Epidermal melanocyte (primary cell): ENCODE data around the gene DCC.

ENCODE experiments used
- DNase-seq: peaks from one replicate; pipeline ENCODE4 v3.0.0; 2011; ENCODE audit warnings: low spot score; ENCODE audit not compliant: insufficient read length

The DCC gene

GRCh38 chr18:52499016-52499415 lies 159.0 kb downstream of the DCC start:
- DNase-seq: no peak

- no peak for DNase-seq
These were observed 159.6 kb downstream of the DCC start for GRCh38 chr18:52499644-52500043.

- no peak for DNase-seq
These were observed 164.6 kb downstream of the DCC start for GRCh38 chr18:52504589-52504988.

- DNase-seq: no peak
These were observed 170.1 kb downstream of the DCC start for GRCh38 chr18:52510139-52510538.

DNA sequence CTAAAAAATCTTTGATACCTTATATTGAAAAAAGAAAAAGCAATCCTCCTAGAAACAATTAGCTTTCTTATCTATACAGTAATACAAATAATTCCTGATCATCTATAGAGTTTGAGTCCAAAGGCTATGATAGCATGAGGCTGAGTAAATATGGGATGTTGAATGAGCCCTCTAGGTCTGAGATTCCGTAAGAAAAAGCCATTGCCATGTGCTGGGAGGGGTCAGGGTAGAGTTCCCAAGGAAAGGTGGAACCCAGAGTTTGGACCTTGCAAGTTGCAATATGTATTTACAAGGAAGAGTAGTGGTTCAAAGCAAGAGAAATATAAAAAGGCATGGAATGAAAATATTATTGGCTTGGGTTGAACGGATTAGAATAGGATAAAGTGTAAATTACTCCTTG lies 178.1 kb downstream of the DCC start:
- no peak for DNase-seq

DNA sequence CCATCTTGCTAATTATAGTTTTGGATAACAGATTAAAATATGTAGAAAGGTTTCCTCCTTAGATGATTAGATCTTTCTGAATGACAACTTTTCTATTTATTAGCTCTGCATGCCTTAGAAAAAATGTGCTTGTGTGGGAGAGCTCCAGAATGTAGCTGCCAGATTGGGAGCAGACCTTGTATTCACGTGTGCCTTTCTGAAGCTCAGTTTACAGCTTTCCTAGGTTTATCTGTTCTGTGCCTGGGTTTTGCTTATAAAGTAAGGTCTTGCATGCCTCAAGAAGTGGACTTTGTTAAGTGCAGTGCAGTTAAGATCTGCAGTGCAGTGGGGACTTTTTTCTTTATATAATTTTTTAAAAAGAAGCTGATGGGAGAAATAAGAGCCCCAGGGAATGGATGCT lies 179.0 kb downstream of the DCC start:
- no peak for DNase-seq

DNA sequence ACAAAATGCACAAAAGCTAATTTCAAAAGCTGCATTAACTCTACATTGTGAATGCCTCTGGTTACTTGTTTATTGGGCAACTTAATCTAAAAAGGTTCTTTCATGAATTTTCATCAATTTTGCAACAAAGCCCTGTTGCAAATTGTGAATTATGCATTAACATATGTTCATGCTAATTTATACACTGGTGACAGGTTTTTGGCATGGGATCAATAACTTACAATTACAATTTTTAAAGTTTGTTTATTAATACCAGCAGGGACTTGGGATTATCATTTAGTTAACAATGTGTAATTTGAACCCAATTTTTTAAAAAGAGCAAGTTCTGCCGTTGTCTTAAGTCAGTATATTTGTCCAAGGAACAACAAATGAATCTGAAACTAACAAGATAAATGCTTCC lies 183.6 kb downstream of the DCC start:
- DNase-seq: no peak

- DNase-seq: no peak
These were observed 191.8 kb downstream of the DCC start for GRCh38 chr18:52531836-52532235.

GRCh38 chr18:52536039-52536438 lies 196.0 kb downstream of the DCC start:
- DNase-seq: no peak

- DNase-seq: no peak
These were observed 197.3 kb downstream of the DCC start for GRCh38 chr18:52537261-52537660.

DNA sequence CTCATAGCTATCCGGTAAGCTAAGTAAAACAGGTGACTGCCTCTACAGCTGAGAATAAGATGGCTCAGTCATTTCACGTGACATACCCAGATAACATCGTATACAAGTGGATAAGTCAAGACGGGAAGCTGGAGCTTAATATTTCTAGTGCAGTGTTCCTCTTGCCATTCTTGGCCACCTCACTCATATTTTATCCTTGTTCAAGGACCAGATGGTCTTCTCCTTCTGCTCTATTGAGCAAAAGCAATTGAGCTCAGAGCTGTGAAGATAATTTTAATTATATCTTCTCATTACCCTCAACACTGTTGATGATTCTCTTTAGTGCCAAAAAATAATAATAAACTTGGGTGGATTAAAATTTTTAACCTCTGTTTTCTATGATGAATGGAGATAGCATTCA lies 201.1 kb downstream of the DCC start:
- DNase-seq: no peak

GRCh38 chr18:52544086-52544485 lies 204.1 kb downstream of the DCC start:
- DNase-seq: no peak

- no peak for DNase-seq
These were observed 206.8 kb downstream of the DCC start for GRCh38 chr18:52546686-52547346.

GRCh38 chr18:52553441-52553840 lies 213.4 kb downstream of the DCC start:
- no peak for DNase-seq

DNA sequence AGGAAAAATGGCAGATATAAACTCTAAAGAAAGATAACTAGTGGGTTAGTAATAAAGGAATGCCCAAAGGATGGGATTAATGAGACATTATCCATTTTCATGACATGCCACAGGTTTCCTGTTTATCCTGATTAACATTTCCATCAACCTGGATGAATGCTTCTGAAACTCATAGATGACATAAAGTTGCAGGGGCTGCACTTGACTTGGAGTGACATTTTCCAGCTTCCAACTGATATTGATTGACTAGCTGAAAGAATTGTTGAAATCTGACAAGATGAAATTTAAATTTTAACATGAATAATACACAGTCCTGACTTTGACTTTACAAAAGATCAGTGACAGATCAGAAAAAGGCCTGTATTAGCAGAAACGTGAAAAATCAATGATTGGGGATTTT lies 214.2 kb downstream of the DCC start:
- no peak for DNase-seq

GRCh38 chr18:52567360-52567759 lies 227.4 kb downstream of the DCC start:
- DNase-seq: no peak

GRCh38 chr18:52569492-52569891 lies 229.5 kb downstream of the DCC start:
- no peak for DNase-seq

DNA sequence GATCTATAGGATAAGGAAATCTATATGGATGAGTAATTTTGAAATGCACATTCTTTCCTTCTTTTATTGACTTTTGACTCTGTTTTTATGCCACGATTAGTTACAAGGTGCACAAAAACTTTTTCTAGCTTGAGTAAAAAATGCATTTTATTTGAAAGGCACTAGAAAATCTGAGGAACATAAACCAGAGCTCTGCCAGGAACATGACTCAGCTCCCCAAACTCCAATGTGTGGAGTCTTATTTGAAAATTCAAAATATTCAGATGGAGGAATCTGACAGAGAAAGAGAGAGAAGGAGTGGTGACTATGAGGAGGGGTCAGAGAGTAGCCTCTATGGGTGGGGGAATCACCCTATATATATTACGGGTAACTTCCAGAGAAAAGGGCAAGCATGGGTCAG lies 231.0 kb downstream of the DCC start:
- DNase-seq: no peak

GRCh38 chr18:52572036-52573000 lies 232.3 kb downstream of the DCC start:
- DNase-seq: no peak

- DNase-seq: no peak
These were observed 237.8 kb downstream of the DCC start for GRCh38 chr18:52577795-52578194.

GRCh38 chr18:52582061-52582460 lies 242.1 kb downstream of the DCC start:
- DNase-seq: no peak

DNA sequence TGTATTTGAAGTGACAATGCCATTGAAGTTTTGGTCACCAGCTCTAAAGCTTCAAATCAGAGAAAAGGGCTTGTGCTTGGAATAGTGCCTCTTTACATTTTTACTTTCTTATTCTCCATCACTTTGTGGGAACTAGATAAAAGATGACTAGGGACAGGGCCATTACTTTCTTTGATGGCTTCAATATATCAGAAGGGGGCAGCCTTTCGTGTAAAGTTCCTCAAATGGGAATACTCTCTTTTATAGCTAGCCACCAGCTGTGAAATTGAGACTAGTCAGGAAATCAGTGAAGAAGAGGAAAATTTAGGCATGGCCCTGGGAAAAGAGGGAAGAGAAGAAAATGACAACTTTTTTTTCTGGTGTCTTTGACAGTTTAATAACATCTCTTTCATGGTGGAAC lies 242.5 kb downstream of the DCC start:
- no peak for DNase-seq

- no peak for DNase-seq
These were observed 248.9 kb downstream of the DCC start for GRCh38 chr18:52588931-52589330.
